ENCODE measurements around the gene AQP9.

GRCh38 chr15:58233341-58233740 is 95.2 kb downstream of the AQP9 start:
- TF ChIP-seq, protein P1, sequence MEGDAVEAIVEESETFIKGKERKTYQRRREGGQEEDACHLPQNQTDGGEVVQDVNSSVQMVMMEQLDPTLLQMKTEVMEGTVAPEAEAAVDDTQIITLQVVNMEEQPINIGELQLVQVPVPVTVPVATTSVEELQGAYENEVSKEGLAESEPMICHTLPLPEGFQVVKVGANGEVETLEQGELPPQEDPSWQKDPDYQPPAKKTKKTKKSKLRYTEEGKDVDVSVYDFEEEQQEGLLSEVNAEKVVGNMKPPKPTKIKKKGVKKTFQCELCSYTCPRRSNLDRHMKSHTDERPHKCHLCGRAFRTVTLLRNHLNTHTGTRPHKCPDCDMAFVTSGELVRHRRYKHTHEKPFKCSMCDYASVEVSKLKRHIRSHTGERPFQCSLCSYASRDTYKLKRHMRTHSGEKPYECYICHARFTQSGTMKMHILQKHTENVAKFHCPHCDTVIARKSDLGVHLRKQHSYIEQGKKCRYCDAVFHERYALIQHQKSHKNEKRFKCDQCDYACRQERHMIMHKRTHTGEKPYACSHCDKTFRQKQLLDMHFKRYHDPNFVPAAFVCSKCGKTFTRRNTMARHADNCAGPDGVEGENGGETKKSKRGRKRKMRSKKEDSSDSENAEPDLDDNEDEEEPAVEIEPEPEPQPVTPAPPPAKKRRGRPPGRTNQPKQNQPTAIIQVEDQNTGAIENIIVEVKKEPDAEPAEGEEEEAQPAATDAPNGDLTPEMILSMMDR (IDR thresholded peaks at IDR 0.05), result no peak
- TF ChIP-seq POLR2A (IDR thresholded peaks at IDR 0.05), result no peak
